HG03378 (cell line): ENCODE data around the gene ZNF747.

ENCODE experiments used
- ATAC-seq: cut with Tn5 transposase; IDR thresholded peaks from one replicate; pipeline ENCODE4 v1.9.1; 2021; ENCODE audit warnings: mild to moderate bottlenecking, moderate library complexity; ENCODE audit not compliant: unreplicated experiment

Gene ZNF747

GRCh38 chr16:30519120-30520049 lies 15.3 kb downstream of the ZNF747 start:
- no peak for ATAC-seq

- no peak for ATAC-seq
These were observed 16.1 kb downstream of the ZNF747 start for GRCh38 chr16:30518552-30518951.

GRCh38 chr16:30515275-30515674 lies 19.4 kb downstream of the ZNF747 start:
- ATAC-seq, result no peak

GRCh38 chr16:30511509-30511908 lies 23.1 kb downstream of the ZNF747 start:
- no peak for ATAC-seq

- no peak for ATAC-seq
These were observed 24.2 kb downstream of the ZNF747 start for GRCh38 chr16:30510376-30510938.

GRCh38 chr16:30509081-30509765 lies 25.4 kb downstream of the ZNF747 start:
- no peak for ATAC-seq

- no peak for ATAC-seq
These were observed 31.0 kb downstream of the ZNF747 start for GRCh38 chr16:30503403-30504296.

- ATAC-seq, result no peak
These were observed 35.4 kb downstream of the ZNF747 start for GRCh38 chr16:30499284-30499683.

GRCh38 chr16:30494709-30495108 lies 39.9 kb downstream of the ZNF747 start:
- ATAC-seq, result no peak

GRCh38 chr16:30493941-30494488 lies 40.6 kb downstream of the ZNF747 start:
- no peak for ATAC-seq

- no peak for ATAC-seq
These were observed 42.8 kb downstream of the ZNF747 start for GRCh38 chr16:30491744-30492308.

GRCh38 chr16:30491229-30491628 lies 43.4 kb downstream of the ZNF747 start:
- ATAC-seq, result no peak

GRCh38 chr16:30490210-30490609 lies 44.4 kb downstream of the ZNF747 start:
- ATAC-seq, result no peak

GRCh38 chr16:30488764-30489605 lies 45.7 kb downstream of the ZNF747 start:
- ATAC-seq, result no peak

GRCh38 chr16:30485818-30486436 lies 48.7 kb downstream of the ZNF747 start:
- ATAC-seq, result no peak

- no peak for ATAC-seq
These were observed 49.8 kb downstream of the ZNF747 start for GRCh38 chr16:30484887-30485286.

- no peak for ATAC-seq
These were observed 52.3 kb downstream of the ZNF747 start for GRCh38 chr16:30482366-30482765.

- ATAC-seq, result no peak
These were observed 53.3 kb downstream of the ZNF747 start for GRCh38 chr16:30481381-30481780.
